HG03025 (cell line): ENCODE measurements around the gene TBPL1.
"Not testable (repeated sequence)": the region's sequence is repeated elsewhere in the genome, so short reads cannot be mapped to it uniquely, and the experiment has no call there.

Source experiments
- ATAC-seq: cut with Tn5 transposase; IDR thresholded peaks from one replicate; pipeline ENCODE4 v1.9.1; 2021; ENCODE audit warnings: mild to moderate bottlenecking, moderate library complexity; ENCODE audit not compliant: unreplicated experiment, low FRiP score

The TBPL1 gene

DNA sequence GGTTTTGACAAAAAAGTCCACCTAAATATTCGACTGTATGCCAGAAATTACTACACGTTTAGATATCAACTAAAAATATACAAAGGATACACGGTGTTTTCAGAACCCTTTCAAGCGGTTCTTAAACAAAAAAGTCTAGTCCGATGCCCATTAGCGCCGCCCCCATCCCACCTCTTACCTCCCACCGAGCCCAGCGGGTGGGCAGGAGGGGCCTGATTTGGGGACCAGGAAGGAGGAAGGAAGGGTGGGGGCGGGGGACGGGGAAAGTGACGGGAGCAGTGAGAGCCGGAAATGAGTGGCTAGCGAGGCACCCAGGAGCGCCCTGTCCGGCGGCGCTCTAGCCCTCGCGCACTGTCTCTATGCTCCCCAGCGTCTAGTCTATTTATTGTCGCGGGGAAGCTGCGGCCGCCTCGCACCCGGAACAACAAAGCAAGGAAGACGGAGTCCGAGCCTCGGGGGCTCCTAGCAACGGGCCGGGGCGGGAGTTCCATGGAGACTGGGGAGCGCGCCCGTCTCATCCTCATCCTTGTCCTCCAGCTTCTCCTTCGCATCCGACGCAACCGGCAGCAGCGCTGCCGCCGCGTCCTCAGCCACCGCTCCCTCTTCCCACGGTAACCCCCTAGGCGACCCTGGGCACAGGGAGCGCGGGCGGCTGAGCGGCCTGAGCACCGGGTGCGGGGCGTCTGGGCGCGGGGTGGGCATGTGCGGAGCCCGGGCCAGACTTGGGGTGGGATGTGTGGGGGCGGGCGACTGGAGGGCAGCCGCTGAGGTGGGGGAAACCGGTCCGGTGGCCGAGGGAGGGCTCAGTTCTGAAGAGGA lies at the start of gene TBPL1:
TBPL1 (plus strand) TSS at position 410 of the 819 bp plus-strand sequence. CDS start 26,902 bp downstream, outside the sequence.
- ATAC-seq = peak; percentile 92

DNA sequence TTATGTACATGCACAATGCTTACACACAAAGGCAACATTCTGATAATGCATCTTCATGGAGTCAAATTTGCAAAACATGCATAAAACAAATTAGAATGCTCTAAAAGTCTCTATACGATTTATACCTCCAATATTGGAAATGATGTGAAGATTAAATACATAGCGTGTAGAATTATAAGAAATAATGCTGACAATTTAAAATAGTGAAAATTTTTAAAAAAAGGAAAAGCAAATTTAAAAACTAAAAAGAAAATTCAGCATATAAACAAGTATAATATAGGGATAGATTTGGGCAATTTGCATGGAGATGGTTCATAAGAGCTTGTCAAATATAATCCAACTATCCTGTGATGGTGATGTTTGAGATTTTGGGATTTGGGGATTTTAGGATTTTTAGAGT lies 49.2 kb upstream of the TBPL1 start:
- no peak for ATAC-seq

DNA sequence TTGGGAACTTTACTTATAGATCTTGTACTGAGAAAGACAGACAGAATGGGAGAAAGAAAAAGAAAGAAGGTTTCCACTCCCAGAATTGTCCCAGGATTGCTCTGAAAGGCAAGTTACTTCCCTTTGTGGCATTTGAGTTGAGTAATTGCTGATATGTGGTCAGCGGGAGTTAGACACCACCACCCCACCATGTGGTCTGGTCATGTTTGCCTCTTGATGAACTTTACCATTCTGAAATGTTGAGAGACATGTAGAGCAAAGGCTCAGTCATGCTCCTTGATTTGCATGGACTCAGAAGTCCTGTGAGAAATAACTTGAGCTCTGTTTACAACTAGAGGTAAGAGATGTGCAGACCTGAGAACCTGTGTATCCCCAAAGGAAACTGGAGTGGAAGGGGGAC lies 47.0 kb upstream of the TBPL1 start:
- no peak for ATAC-seq

DNA sequence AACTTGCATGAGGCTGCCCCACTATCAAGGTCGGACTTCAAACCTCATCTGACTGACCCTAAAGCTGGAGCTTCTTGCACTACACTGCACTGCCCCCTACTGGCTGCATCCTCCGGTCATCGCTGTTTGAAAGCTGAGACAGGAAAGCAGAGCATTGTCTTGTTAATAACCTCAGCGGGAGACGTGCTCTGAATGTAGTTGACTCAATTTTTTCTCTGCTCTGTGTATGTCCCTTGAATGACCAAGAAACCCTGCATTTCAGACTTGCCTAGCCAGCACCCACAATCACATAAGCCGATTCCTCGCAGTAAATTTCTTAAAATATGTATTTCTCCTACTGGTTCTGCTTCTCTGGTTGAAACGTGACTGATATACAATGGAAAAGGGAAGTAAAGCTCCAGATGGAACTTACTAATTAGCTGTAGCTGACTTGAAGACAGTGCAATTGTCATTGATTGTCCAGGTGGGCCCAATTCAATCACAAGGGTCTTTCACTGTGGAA lies 36.3 kb upstream of the TBPL1 start:
- peak; percentile 71 for ATAC-seq

DNA sequence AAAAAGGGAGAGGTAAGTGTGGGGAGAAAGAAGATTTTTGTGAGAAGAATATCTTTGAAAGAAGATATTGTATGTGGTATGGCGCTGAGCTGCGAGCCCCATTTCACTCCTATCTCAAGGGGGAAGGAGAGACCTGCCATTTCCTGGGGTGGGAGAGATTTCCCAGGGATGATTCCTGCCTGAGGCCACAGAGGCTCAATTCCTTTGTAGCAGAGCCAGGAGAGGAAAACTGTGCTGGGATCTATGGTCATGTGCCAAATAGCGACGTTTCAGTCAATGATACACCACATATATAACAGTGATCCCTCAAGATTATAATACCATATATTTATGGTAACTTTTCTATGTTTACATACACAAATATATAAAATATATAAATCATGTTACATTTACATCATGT lies 35.2 kb upstream of the TBPL1 start:
- ATAC-seq = no peak

DNA sequence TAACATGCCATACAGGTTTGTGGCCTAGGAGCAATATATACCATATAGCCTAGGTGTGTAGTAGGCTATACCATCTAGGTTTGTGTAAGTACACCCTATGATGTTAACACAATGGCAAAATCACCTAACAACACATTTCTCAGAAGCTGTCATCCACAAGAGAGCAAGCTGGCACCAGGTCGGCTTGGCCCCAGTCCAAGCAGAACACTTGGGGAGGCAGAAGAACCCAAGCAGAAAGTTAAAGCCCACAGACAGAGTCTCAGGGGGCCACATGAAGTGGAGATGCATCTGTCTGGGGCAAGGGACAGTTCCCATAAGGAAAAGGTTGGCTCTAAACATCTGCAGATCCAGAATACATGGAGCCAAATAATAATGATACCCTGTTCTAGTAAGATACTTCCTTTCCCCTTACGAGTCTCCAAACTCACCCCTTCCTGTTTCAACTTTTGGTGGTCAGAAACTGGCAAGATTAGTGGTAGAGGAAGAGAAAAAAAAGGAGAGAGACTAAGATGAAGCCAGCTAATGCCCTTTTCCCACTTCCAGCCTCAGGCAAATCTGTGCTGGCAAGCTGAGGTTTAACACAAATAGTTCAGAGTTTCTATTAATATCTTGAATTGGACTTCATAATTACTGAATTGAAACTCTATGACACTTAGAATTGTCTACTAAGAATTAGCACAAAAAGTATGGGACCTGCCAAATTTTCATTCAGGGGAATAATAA lies 34.7 kb upstream of the TBPL1 start:
- ATAC-seq = no peak

DNA sequence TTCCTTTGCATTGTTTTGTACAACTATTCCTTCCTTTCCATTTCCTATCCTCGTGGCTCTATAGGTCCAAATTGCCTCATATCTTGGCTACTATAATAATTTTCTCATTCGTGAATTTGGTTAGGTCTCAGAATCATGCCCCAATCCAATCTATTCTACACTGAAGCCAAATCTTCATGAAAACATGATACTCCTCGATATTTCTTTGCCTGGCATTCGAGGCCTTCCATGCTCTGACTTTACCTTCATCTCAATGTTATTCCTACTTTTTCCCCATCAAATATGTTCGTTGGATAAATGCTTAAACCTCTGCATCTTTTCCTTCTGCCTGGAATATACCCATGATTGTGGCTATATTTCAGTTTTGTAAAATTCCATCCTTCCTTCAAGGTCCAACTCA lies 33.7 kb upstream of the TBPL1 start:
- ATAC-seq = no peak

DNA sequence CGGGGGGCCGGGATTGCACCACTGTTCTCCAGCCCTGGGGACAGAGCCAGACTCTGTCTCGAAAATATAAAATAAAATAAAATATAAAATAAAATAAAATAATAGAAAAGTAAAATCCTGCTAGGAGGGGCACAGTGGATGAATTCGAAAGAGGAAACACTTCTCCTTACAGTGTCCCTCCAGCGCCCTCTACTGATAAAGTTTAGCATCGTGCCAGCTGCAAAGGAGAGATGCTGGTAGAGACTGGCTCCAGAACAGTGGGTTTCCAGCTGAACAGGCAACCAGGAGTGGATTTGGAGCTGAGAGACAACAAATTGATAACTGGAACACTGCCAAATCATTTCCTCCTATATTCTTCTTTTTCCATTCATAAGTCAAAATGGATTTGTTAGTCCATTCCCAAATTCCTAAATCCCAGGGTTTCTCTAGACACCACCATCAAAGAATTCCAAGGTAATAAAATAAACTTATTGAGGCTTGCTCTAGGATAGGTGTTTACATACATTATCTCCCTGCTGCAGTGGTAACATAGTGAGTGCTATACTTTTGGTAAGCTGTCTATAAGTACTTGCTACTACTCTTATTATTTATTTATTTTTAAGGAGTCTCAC lies 31.7 kb upstream of the TBPL1 start:
- peak; percentile 43 for ATAC-seq

DNA sequence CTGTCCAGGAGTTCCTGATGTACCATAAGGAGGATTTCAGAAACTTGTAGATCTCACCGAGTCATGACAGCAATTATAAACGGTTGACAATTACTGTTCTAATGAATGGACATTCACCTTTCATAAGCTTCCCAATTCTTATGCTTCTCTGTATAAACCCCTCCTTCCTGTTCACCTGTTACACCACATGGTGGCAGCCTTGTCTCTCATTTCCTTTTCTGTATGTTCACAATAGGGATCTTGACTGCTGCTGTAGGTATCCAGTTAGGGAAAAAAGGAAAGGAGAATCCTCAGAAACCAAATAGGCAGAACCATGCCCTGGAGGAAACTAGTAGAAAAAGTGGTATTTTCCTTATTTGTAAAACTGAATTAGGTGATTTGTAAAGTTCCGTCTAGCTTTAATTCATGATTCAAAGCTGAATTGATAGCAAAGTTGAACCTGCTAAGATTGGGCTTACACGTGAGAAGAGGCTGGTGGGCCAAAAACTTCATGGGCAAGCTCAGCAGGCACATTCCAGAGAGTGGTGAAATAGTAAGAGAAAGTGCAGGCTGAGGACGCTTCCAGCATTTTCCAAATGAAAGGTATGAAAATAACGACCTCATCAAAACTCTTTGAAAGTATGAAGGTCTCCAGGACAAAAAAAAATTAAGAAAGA lies 29.0 kb upstream of the TBPL1 start:
- ATAC-seq = peak; percentile 66

DNA sequence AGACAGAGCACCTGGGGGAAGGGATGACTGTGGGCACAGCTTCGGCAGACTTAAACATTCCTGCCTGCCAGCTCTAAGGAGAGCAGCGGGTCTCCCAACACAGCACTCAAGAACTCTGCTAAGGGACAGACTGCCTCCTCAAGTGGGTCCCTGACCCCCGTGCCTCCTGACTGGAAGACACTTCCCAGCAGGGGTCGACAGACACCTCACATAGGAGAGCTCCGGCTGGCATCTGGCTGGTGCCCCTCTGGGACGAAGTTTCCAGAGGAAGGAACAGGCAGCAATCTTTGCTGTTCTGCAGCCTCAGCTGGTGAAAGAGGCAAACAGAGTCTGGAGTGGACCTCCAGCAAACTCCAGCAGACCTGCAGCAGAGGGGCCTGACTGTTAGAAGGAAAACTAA lies 21.8 kb upstream of the TBPL1 start:
- ATAC-seq = not testable (repeated sequence)

DNA sequence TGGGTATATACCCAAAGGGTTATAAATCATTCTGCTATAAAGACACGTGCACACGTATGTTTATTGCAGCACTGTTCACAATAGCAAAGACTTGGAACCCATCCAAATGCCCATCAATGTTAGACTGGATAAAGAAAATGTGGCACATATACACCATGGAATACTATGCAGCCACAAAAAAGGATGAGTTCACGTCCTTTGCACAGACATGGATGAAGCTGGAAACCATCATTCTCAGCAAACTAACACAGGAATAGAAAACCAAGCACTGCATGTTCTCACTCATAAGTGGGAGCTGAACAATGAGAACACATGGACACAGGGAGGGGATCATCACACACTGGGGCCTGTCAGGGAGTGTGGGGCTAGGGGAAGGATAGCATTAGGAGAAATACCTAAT lies 16.7 kb upstream of the TBPL1 start:
- not testable (repeated sequence) for ATAC-seq

DNA sequence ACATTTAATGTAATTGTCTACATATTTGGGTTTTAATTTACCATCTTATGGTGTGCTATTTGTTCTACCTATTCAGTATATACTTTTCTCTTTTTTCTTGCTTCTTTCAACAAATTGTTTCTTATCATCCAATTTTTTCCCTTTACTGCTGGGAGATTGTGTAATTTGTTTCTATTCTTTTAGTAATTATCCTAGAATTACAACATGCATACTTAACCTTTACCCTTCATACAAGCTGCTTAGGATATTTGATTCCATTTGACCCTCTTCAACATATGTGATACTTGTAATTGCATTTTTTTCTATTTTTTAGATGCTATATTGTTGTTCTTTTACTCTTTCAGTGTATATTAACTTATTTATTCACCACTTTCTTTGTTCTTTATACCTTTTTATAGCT lies 15.1 kb upstream of the TBPL1 start:
- no peak for ATAC-seq

DNA sequence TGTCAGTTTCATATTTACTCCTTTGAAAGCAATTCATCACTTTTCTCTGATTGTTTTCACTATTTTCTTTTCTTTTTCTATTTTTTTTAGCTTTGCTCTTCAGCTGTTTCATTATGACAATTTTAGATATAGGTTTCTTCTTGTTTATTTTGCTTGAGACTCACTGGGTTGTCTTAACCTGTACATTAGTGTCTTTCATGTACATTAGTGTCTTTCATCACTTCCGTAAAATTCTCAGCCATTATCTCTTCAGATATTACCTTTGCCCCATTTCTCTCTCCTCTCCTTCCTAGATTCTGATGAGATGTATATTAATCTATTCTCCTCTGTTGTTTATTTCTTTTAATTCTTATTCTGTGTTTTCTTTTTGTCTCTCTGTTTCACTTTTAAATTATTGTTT lies 14.5 kb upstream of the TBPL1 start:
- ATAC-seq = no peak

DNA sequence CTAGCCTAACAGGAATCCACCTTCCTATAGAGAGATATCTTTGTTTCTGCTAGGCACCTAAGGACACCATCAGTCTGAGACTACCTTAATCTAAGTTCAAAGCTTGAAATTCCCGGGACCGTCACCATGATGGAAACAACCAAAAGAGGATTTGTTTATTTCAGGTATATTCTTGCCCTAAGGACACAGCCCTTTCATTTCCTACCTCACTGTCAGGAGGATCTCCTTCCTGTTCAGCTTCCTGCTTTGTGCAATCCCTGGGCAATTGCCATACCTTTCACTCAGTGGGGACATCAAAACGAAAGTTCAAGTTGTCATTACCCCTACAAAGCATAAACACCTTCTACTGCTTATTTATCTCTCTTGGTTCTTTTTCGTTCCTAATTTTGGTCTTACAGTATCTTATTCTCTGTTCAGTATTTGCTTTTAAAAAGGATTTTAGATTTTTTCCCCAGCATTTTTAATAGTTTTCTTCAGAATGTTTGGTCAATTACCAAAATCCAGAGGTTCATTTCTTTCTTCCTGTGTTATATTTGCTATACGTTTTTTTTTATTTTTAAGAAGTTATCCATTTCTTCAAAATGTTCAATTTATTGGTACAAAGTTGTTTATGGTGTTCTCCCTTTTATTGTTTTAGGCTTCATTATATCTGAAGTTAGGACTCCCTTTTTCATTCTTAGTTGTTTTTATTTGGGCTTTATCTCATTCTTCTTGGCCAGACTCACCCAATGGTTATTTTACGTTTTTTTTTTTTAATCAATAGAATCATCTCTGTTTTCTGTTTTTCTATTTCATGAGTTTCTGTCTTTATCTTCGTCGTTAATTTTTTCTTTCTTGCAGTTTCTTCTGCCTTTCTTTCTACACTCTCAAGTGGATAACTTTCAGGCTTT lies 13.0 kb upstream of the TBPL1 start:
- no peak for ATAC-seq

DNA sequence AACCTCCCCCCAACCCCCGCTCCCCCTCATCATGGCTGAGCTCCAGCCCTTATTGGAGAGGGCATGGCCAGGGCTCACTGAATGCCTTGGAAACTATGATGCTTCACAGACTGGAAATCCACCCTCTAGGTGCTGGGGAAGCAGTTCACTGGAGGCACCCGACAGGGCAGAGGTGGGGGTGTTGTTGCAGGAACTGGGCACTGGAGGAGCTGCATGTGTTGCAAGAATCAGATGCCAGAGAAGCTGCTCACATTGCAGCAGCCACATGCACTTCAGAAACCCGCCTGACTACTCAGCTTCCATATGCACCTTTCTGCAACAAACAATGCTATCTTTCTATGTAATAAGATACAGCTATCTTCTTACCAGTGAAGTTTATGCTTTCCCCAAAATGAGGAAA lies 7.9 kb upstream of the TBPL1 start:
- ATAC-seq = no peak

DNA sequence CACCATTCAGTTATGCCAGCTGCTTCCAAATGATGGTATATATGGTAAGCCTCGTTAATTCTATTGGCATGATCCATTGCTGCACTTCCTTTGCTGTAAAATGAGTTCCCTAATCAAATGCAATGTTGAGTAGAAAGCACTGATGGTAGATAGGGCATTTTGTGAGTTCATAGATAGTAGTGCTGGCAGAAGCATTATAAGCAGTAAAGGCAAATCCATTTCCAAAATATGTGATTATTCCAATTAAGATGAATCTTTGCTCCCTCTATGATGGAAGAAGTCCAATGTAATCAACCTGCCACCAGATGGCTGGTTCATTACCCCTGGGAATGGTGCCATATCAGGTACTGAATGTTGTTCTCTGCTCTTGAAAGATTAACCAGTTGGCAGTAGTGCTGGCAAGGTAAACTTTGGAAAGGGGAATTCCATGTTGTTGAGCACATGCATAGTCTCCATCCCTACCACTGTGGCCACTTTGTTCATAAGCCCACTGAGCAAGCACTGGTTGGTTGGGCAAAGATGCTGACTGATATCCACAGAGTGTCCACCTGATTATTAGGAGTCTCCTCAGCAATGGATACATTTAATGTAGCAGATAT lies 5.6 kb upstream of the TBPL1 start:
- ATAC-seq = no peak

DNA sequence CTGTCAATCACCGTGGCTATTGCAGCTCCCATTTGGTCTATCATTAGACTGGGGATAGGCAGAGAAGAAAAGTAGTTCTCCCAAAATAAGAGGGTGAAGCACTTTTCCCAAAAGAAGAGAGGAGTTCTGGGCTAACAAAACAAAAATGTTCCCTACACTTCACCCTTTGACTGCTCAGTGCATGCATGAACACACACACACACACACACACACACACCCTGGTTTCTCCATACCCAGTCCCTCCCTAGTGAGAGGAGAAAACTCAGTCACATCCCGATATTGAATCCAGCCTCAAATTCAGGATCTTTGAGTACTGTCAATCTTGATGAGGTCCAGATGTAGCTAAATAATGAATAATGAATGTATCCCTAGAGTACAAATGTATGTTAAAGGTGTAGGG lies 4.6 kb upstream of the TBPL1 start:
- no peak for ATAC-seq

DNA sequence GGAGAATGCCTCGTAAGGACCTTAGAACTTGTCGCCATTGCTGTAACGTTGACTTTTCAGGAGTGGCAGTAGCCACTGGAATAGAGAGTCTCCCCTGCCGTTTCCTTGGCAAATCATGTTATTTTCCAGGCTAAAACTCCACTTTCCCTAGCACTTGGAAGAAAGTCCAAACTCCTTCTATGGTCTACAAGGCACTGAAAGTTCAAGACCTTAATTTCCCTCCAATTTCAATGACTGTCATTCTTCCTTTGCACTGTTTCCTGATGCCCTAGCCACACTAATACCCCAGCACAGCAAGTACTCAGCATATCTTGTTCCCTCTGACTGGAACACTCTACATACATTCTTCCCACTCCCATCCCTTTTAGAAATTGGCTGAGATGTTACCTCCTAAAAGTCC lies 1.8 kb upstream of the TBPL1 start:
- no peak for ATAC-seq
